Measurements from ENCODE around the gene CASP7.

DNA sequence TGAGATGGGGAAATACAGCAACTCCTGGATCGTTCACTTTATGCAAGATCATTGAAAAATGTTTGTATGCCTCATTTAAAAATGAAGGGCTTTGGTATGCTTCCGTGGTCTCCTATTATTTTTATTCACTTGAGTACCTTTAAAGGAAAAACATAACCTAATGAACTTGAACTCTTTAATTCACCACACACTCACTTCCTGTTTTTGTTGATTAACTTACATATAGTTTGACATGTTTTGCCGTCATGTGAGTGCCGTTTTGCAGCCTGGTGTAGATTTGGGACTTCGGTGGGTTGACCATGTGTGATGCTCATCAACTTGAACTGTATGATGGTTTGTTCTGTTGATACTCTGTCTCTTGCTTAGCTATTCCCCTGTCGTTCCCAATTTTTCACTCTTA is 28.9 kb downstream of the CASP7 start:
- TF ChIP-seq, protein P1, sequence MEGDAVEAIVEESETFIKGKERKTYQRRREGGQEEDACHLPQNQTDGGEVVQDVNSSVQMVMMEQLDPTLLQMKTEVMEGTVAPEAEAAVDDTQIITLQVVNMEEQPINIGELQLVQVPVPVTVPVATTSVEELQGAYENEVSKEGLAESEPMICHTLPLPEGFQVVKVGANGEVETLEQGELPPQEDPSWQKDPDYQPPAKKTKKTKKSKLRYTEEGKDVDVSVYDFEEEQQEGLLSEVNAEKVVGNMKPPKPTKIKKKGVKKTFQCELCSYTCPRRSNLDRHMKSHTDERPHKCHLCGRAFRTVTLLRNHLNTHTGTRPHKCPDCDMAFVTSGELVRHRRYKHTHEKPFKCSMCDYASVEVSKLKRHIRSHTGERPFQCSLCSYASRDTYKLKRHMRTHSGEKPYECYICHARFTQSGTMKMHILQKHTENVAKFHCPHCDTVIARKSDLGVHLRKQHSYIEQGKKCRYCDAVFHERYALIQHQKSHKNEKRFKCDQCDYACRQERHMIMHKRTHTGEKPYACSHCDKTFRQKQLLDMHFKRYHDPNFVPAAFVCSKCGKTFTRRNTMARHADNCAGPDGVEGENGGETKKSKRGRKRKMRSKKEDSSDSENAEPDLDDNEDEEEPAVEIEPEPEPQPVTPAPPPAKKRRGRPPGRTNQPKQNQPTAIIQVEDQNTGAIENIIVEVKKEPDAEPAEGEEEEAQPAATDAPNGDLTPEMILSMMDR (IDR thresholded peaks at IDR 0.05): no peak
- no peak for TF ChIP-seq POLR2AphosphoS5 (IDR thresholded peaks at IDR 0.05; ENCODE audit: low read depth, low read length)
- TF ChIP-seq, protein P2, sequence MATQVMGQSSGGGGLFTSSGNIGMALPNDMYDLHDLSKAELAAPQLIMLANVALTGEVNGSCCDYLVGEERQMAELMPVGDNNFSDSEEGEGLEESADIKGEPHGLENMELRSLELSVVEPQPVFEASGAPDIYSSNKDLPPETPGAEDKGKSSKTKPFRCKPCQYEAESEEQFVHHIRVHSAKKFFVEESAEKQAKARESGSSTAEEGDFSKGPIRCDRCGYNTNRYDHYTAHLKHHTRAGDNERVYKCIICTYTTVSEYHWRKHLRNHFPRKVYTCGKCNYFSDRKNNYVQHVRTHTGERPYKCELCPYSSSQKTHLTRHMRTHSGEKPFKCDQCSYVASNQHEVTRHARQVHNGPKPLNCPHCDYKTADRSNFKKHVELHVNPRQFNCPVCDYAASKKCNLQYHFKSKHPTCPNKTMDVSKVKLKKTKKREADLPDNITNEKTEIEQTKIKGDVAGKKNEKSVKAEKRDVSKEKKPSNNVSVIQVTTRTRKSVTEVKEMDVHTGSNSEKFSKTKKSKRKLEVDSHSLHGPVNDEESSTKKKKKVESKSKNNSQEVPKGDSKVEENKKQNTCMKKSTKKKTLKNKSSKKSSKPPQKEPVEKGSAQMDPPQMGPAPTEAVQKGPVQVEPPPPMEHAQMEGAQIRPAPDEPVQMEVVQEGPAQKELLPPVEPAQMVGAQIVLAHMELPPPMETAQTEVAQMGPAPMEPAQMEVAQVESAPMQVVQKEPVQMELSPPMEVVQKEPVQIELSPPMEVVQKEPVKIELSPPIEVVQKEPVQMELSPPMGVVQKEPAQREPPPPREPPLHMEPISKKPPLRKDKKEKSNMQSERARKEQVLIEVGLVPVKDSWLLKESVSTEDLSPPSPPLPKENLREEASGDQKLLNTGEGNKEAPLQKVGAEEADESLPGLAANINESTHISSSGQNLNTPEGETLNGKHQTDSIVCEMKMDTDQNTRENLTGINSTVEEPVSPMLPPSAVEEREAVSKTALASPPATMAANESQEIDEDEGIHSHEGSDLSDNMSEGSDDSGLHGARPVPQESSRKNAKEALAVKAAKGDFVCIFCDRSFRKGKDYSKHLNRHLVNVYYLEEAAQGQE (IDR thresholded peaks at IDR 0.05; ENCODE audit: insufficient read depth in 1 of 2, low read depth in 2 of 2, low read length in 1 of 2): no peak

All from Panc1 (cell line).